ENCODE data around the gene RUNX2.

DNA sequence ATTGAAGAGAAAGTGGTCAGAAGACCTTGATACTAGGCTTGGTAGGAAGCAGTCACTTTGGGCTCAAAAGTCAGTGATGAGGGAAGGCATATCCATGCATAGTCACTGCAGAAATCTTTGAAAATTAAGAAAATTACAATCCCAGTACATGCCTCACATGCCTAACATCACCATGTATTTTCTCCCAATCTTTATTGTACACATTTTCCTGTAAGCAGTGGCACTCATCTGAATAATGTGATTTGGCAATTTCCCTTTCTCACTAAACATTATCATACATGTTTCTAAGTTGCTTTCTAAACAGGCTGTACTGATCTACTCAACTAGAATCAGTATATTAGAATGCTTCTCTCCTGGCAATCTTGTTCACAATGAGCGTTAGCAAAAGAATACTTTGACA is 330.3 kb downstream of the RUNX2 start:
- TF ChIP-seq GATA2 (IDR thresholded peaks at IDR 0.05; ENCODE audit: low read depth, low read length) (no peak), GATA3 (IDR thresholded peaks at IDR 0.05; ENCODE audit: low read depth, low read length) (no peak)

Measured in SH-SY5Y (cell line).